Spleen (tissue), 7 donors: ENCODE measurements around the gene THRAP3.

Experiments
- POLR2A ChIP-seq, 3 donors: fragments of 450-650 bp; IDR thresholded peaks; one replicate each; pipeline ENCODE4 v1.5.1; 2017; ENCODE audit warnings: antibody characterized with exemption in 3 of 3, mild to moderate bottlenecking in 1 of 3
- POLR2AphosphoS5 ChIP-seq, 3 donors: sonication (generic); formaldehyde crosslinking; IDR thresholded peaks; one replicate each; pipeline ENCODE4 v1.5.1; 2017; ENCODE audit warnings: antibody characterized with exemption in 3 of 3
- TF ChIP-seq, protein P1 (sequence below), 11 experiments: fragments of 200-600 bp in 7 of 11; fragments of 450-650 bp in 4 of 11; sonication (generic) in 4 of 11; IDR thresholded peaks in 8 of 11; conservative IDR thresholded peaks in 3 of 11; 1 replicate in 7 of 11; 2 replicates in 4 of 11; pipeline versions ENCODE4 v1.4.0 to v1.8.0; 2016 to 2021; ENCODE audit warnings: antibody characterized with exemption in 11 of 11, inconsistent platforms in 4 of 11, mild to moderate bottlenecking in 1 of 11
- donor health status: DM: no; HTN: no; CAD: no; lungs with moderate emphysema.
- donor health status: DM: no; HTN: no; CAD: no.
- donor health status: DM: no; HTN: no; CAD: no.

DNA sequence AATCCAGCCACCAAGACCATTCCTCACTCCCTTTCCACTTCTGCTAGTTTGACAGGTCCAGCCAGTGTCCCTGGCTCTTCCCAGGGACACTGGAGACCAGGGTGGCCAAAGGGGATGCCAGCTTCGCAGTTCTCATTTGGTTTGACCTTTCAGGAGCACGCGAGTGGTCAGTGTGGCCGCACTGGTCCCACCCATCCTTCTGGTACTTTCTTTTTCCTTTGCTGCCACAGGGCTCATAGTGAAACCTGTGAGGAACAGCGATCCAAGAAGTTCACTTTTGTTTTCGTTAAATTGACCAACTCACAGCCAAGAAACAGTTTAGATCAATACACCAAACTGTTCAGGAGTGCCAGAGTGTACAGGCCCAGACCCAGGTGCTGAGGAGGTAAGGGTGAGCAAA is 113.6 kb downstream of the THRAP3 start:
- no peak for TF ChIP-seq POLR2AphosphoS5 (IDR thresholded peaks at IDR 0.05)
- TF ChIP-seq, protein P1, sequence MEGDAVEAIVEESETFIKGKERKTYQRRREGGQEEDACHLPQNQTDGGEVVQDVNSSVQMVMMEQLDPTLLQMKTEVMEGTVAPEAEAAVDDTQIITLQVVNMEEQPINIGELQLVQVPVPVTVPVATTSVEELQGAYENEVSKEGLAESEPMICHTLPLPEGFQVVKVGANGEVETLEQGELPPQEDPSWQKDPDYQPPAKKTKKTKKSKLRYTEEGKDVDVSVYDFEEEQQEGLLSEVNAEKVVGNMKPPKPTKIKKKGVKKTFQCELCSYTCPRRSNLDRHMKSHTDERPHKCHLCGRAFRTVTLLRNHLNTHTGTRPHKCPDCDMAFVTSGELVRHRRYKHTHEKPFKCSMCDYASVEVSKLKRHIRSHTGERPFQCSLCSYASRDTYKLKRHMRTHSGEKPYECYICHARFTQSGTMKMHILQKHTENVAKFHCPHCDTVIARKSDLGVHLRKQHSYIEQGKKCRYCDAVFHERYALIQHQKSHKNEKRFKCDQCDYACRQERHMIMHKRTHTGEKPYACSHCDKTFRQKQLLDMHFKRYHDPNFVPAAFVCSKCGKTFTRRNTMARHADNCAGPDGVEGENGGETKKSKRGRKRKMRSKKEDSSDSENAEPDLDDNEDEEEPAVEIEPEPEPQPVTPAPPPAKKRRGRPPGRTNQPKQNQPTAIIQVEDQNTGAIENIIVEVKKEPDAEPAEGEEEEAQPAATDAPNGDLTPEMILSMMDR (IDR thresholded peaks at IDR 0.05 in 8 of 11, conservative IDR thresholded peaks at IDR 0.05 in 3 of 11): no peak
- TF ChIP-seq POLR2A (IDR thresholded peaks at IDR 0.05): no peak
